GM23338 (cell line): ENCODE results near the gene C17orf107.

Experiments used
- CTCF ChIP-seq, 2 experiments: fragments of 200-600 bp in 1 of 2; sonication (generic) in 1 of 2; conservative IDR thresholded peaks; 2 replicates each; pipeline versions ENCODE4 v1.5.1 to v1.6.1; 2016 to 2017; ENCODE audit warnings: antibody characterized with exemption in 2 of 2, low read depth in 2 of 2, mild to moderate bottlenecking in 2 of 2, moderate library complexity in 1 of 2
- POLR2AphosphoS5 ChIP-seq: IDR thresholded peaks from 2 replicates; pipeline ENCODE4 v1.6.1; 2016; ENCODE audit warnings: antibody characterized with exemption, low read depth
- TF ChIP-seq, protein P1 (sequence below): IDR thresholded peaks from one replicate; pipeline ENCODE4 v1.6.1; 2018; ENCODE audit warnings: antibody characterized with exemption; ENCODE audit not compliant: unreplicated experiment

DNA sequence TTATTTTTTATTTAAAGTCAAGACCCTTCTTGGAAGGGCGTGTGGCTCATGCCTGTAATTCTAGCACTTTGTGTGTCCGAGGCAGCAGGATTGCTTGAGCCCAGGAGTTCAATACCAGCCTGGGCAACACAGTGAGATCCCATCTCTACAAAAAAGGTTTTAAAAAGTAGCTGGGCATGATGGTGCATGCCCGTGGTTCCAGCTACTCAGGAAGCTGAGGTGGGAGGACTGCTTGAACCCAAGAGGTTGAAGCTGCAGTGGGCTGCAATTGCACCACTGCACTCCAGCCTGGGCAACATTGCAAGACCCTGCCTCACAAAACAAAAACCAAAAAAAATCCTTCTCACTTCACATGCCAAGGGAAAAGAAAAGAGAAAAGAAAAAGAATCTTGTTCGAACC, 36.6 kb upstream of the C17orf107 start:
- TF ChIP-seq CTCF (conservative IDR thresholded peaks at IDR 0.05; ENCODE audit: low read depth in 2 of 2) (no peak), POLR2AphosphoS5 (no peak)
- TF ChIP-seq, protein P1, sequence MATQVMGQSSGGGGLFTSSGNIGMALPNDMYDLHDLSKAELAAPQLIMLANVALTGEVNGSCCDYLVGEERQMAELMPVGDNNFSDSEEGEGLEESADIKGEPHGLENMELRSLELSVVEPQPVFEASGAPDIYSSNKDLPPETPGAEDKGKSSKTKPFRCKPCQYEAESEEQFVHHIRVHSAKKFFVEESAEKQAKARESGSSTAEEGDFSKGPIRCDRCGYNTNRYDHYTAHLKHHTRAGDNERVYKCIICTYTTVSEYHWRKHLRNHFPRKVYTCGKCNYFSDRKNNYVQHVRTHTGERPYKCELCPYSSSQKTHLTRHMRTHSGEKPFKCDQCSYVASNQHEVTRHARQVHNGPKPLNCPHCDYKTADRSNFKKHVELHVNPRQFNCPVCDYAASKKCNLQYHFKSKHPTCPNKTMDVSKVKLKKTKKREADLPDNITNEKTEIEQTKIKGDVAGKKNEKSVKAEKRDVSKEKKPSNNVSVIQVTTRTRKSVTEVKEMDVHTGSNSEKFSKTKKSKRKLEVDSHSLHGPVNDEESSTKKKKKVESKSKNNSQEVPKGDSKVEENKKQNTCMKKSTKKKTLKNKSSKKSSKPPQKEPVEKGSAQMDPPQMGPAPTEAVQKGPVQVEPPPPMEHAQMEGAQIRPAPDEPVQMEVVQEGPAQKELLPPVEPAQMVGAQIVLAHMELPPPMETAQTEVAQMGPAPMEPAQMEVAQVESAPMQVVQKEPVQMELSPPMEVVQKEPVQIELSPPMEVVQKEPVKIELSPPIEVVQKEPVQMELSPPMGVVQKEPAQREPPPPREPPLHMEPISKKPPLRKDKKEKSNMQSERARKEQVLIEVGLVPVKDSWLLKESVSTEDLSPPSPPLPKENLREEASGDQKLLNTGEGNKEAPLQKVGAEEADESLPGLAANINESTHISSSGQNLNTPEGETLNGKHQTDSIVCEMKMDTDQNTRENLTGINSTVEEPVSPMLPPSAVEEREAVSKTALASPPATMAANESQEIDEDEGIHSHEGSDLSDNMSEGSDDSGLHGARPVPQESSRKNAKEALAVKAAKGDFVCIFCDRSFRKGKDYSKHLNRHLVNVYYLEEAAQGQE, result no peak
